NCI-H2196 (cell line): ENCODE measurements around the gene GARIN3.
"Not testable (repeated sequence)": the region's sequence is repeated elsewhere in the genome, so short reads cannot be mapped to it uniquely, and the experiment has no call there.

Source experiments
- DNase-seq: peaks from one replicate; lab custom pipeline; 2025; ENCODE audit not compliant: unreplicated experiment; lab: John Stamatoyannopoulos, UW

Gene GARIN3

DNA sequence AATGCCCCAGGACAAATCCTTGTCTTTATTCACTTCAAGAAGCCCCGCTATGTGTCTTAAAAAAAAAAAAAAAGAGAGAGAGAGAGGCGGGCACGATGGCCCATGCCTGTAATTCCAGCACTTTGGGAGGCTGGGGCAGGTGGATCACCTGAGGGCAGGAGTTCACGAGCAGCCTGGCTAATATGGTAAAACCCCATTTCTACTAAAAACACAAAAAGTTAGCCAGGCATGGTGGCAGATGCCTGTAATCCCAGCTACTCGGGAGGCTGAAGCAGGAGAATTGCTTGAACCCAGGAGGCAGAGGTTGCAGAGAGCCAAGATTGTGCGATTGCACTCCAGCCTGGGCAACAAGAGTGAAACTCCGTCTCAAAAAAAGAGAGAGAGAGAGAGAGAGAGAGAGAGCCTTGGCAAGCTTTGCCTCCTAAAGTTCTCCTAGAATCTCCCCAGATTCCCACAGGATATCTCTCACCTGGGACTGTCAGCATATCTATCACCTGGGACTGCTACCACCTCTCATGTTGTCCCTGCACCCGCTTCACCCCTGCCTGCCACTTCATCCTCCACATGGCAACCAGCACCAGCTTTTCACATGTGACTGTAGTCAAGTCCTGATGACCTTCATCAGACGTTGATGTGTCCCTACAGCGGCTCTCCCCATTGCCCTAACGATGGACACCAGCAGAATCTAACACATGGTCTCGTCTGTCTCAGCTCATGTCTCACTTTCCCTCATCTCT lies 20.4 kb upstream of the GARIN3 start:
- DNase-seq: no peak

DNA sequence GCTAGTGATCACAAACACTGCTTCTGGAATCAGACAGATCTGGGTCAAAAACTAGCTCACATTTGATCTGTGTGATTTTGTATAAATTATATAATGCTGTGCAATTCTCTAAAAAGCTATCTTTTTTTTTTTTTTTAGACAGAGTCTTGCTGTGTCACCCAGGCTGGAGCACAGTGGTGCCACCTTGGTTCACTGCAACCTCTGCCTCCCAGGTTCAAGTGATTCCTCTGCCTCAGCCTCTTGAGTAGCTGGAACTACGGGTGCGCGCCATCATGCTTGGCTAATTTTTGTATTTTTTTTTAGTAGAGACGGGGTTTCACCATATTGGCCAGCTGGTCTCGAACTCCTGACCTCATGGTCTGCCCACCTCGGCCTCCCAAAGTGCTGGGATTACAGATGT lies 19.1 kb upstream of the GARIN3 start:
- DNase-seq: not testable (repeated sequence)

DNA sequence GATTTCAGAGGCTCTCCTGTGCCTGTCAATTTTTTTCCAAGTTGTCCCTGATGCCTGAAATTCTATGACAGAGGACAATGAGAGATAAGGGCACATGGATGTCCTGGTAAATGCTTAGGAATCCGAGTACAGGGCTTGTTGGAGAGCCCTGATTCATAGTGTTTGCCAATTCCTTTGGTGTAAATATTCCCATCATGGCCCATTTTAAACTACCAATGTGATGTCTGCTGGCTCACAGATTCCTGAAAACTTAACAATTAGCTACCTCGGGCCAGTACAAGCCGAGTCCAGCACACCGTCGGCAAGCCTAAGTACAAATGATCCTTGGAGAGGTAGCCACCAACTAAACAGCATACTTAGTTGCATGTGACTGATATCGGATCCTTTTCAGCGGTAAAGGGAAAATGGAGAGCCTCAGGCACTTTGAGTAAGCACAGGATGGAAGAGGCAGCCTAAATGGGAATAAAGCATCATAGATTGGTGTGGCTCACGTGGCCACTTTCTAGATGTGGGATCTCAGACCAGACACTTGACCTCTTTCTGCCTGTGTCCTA lies 18.1 kb upstream of the GARIN3 start:
- no peak for DNase-seq

DNA sequence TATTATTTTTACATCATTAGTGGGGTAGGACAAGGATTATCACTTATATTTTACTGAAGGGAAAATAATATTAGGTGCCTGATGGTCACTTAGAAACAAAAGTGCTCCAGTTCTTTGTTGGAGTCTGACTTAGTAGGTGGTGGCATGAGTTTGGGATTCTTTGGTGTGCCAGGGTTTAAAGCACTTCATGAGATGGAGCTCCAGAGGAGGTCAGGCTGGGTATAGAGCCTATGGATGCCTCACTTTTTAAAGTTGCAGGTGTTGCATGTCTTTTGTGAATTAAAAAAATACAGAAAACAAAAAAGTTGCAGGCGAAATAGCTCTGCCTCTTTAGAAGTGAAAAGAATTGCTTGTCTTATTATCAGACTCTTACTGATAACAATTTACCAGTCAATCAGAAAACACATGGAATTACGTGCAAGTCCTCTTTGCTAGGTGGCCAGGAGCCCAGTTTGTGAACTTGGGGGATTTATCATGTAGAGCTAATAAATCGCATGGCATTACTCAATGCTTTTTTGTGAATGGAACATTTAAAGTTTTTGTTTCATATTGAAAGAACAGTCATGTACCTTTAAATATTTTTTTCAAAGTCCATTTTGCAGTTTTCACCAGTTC lies 16.2 kb upstream of the GARIN3 start:
- DNase-seq: no peak

DNA sequence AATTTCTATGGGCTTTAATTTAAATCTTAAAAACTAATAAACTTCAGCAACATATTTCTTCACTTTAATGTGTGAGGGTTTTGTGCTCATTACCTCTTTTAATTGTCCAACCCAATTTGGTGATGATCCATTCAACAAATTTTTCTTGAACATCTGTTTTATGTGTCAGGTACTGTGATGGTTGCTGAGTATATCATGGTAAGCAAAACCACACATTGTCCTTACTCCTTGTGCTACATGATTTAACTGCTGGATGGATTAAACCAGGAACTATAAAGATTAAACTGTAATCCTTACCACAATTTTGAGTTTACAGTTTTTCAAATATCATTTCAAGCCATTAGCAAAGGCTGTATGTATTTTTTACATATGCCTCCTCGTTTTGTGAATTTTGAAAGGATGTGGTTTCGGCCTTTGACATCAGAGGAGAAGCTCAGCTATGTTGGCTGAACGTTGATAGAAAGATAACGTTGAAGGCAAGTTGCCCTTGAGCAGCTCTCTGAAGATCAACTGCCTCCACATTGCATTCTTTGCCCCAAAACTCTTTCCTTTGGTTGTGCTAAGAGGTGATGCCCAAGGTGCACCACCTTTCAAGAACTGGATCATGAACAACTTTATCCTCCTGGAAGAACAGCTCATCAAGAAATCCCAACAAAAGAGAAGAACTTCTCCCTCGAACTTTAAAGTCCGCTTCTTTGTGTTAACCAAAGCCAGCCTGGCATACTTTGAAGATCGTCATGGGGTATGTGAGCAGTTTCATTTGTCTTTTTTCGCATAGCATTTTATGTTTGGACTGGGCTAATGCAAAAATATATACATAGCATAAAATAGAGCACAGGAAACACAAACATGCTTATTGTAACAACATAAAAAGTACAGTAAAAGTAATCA lies 14.6 kb upstream of the GARIN3 start, which contains the start of gene ITK:
TSS of gene ITK (plus strand) at position 467 of the 891 bp plus-strand sequence. CDS start at position 605, 138 bp downstream.
- DNase-seq: no peak

DNA sequence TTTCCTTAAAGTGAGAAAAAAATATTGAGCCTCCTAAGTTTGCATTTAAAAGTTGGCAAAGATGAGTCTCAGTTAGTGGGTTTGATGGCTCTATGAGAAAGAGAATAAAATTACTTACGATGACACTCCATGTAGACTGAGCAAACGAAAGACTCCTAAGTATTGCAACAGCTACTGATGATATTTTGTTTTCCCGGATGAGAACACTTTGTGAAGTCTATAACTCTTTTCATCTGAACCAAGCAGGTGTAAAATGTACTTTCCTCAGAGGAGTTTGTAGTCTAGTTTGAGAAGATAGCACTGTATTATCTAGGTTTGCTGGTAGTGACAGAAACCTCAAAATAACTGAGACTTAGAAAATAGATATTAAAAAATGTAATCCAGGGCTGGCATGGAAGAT lies 12.9 kb upstream of the GARIN3 start:
- DNase-seq: no peak

DNA sequence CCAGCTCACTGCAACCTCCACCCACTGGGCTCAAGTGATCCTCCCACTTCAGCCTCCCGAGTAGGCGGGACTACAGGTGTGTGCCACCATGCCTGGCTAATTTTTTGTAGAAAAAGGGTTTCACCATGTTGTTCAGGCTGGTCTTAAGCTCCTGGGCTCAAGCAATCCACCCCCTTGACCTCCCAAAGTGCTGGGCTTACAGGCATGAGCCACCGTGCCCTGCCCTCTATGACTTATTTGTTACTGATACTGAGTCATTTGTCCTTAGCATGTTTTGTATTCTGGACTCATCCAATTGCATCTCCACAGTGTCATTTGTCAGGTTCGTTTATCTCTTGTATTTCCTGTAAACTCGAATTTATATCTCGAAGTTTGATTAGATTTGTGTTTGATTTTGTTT lies 11.9 kb upstream of the GARIN3 start:
- no peak for DNase-seq

DNA sequence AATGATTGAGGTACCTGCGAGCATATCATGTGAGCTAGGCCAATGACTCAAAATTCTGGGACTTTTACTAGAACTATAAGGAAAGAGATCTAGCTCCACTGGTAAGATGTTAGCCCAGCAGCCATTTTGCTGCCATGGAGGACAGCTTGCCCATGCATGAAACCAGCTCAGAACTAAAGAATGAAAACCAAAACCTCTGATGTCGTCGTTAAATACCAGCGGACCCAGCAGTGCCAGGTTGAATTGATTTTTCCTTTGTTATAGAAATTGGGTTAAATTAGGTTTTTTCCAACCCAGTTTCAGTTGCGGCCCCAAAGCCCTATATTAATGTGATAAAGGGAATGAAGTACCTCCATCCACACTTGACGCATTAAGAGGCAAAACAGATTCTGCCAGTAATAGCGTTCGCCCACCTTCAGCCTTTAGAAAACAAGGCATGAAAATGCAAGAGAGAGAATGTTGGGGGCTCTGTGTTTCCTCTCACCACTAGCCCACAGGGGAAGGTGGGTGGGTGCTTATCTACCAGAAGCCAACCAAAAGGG lies 9.1 kb upstream of the GARIN3 start:
- DNase-seq: no peak

DNA sequence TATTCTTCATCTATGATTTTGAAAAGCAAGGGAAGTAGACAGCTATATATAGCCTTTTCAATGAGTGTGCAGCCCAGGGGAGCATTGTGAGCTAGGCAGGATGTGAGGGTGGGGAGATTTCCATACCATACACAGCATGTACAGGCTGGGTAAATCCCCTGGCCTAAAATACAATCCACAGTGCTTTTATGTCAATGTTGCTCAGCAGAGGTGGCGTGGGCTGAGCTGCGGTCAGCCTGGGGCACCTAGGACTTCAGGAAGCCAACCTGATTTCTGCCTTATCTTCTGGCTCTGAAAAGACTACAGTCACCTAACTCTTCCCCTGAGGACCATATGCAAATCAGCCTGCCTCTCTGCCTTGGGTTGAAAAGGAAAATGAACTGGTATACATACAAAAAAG lies 6.3 kb upstream of the GARIN3 start:
- DNase-seq: no peak

DNA sequence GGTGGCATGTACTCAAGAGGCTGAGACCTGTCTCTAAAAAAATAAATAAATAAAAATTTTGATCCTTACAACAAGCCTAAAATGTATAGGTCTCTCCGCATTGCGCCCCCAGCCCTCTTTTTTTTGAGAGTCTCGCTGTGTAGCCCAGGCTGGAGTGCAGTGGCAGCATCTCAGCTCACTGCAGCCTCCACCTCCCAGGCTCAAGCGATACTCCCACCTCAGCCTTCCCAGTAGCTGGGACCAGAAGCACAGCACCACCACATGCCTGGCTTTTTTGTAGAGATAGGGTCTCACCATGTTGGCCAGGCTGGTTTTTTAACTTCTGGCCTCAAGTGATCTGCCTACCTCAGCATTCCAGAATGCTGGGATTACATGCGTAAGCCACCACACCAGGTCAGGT lies 2.2 kb upstream of the GARIN3 start:
- DNase-seq: no peak

DNA sequence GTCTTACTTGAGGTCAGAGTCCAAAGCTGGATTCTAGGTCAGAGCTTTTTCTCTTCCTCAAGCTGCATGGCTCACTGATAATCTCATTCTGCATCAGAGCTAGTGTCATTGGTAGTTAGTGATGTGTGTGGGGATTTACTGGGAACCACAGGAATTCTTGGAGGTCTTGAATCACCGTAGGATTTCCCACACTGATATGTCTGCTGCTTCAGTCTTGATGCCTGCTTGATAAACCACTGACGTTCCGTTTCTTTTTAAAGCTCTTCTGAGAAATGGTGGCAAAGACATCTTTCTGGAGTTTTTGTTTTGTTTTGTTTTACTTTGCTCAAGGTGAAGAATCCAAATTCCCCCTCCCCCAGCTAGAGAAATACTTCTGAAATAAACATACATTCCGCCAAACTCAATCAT lies 1.2 kb upstream of the GARIN3 start:
- DNase-seq: no peak

DNA sequence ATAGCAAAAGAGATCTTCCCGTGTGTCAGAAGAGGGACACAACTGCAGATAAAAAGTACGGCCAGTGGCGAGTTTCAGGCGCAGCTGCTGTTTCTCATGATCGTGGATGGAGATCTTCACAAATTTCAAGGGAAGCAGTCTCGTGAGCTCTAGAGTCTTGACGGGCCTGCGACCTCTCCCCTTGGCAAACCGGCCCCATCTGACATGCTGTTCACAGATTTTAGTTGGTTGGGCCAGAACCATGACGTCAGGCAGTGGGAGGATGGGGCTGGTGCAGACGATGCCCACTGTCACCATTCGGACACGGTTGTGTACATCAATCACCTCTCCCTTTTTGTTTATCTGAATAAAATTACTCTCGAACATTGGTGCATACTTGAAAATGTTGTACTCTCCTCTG lies 396 bp downstream of the GARIN3 start:
- DNase-seq: no peak

DNA sequence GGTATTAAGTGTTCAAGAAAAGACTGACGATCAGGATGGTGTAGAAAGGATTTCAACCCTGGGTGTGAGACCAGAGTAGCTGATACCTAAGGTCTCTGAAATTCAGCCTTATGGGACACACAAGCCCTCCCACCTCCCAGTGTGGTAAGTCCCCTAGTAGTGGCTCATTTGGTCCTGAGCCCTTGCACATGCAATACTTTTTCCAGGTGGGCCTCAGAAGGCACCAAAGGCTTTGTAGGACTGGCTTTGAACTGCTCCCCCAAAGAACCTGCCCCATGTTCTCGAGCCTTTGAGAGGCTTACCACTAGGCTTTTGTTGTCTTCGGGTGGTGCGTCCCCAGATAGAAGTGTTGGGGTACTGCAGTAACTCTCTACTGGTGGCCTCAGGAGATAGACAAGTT lies 803 bp downstream of the GARIN3 start:
- DNase-seq: no peak

DNA sequence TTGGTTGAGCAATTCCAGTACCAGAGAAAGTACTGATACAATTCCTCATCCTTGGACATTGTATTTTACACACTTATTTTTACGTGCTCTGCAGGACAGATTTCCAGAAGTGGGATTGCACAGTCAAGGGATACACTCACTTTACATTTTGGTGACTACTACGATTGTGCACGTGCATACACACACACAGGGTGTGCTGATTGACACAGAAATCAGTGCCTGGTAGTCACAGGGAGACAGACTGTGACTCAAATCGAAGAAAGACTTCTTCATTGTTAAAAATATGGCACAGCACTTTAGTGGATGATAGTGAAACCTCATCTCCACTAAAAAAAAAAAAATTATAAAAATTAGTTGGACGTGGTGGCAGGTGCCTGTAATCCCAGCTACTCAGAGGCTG lies 1.5 kb downstream of the GARIN3 start:
- DNase-seq: no peak

DNA sequence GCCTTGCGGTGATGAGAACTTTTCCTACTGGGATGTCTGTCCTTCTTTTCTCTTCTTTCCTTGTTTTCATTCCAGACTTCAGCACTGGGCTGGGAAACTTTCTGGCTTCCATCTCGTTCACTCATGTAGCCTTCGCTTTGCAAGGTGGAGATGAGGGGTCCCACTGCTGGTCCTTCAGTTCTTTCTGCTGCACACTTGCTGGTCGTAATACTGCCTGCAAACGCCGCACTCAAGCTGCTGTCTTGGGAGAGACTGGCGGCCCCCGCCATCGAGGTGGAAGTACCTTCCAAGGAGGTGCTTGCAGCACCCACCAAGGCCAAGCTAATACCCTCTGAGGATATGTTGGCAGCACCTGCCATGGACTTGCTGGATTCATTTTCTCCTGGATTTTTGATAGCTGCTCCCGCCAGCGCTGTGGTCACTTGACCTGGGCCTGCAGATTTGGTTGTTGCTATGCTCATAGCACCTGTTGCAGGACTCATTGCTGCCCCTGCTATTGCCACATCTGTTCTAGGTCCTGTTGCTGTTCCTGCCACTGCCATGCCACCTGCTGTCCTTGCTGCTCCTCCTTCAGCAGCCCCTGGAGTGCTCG lies 3.0 kb downstream of the GARIN3 start:
- no peak for DNase-seq

DNA sequence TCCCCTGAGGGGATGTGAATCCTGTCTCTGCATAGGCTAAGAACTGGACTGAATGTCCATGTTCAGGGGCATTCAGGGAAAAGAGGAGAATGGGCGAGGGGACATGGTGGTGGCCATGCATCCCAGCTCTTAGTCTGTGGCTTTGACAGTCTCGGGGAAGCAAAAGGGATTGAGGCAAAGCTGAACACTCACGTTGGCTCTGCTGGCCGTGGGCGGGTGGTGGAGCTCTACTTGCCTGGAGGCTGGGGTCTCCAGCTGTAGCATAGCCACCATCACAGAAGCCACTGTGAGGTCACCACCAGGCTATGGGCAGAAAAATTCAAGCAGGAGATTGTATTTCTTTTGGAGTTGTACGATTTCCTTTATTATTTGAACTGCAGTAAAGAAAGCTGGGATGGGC lies 4.1 kb downstream of the GARIN3 start:
- no peak for DNase-seq

DNA sequence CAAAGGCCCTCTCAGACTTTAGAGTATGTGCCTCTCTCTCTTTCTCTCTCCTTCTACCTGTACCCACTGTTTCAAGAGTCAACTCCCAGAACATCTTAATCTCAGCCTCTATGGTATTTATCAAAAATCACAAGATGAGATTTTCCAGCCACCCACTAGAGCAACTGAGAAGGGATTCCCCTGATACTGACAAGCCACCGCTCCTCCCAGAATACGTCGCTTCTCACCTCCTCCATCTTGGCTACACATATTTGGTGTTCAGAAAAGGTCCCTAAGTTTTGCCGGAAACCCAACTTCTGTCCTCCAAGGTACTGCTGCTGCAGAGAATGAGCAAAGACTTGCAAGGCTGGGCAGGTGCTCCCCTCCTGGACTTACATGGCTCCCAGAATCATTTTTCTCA lies 6.1 kb downstream of the GARIN3 start:
- DNase-seq: no peak

DNA sequence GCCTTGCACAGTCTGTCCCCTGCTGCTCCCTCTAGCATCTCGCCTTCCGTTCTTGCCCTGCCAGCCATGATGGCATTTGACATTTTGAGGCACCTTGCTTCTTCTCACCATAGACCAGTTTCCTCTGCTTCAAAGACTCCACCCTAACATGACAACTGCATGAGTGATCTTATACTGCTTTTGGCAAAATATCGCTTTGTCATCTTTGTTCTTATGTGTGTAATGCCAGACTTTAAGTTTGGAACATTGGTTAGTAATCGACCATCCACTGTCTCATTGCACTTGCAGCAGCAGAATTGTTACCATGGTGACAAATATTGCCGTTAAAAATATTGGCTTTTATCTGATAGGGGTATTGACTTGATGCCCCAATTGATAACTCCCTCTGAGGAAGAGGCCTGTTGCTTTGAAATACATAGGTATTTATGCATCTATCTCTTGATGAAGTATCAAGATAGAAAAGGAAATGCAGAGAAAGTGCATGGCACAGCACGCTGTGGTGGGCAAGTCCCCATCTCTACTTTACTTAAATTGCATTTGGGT lies 6.8 kb downstream of the GARIN3 start:
- DNase-seq: no peak

DNA sequence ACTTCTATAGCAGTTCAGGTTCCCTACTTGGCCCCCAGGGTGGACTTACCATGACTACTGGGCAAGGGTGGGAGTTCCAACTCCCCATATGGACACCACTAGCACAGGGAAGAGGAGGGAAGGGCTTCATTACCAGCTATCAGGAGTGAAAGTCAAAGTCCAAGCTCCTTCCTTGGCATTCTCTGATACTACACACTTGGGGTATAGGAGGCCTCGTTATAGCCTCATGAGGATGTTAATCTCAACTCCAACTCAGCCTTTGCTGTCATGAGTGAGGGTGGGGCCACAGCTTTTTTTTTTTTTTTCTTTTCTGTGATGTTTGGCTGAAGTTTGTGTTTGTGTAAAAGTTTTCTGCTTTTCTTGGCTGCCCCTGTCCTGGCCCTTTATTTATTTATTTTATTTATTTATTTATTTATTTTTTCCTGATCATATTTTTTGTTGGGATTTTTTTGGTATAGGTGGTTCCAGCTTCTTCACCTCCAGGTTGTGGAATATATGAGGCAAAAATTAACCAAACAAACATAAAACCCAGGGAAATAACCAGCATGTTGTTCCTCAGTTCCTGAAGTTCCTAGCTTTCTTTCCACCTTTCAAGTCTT lies 8.7 kb downstream of the GARIN3 start:
- DNase-seq: no peak

DNA sequence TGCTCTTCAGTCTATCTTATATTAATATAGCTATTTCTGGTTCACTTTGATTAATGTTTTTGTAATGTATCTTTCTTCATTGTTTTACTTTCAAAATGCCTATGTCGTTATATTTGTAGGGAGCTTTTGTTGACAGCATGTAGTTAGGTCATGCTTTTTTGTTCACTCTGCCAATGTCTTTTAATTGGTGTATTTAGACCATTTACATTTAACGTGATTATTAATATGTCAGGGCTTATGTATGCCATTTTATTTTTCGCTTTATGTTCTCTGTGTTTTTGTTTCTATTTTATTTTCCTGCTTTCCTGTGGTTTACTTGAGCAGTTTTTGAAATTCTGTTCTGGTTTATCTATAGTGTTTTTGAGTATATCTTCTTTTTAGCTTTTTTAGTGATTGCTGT lies 10.8 kb downstream of the GARIN3 start:
- no peak for DNase-seq
